NB4 (cell line): ENCODE data around the gene CD38.
A peak's percentile ranks its signal among the peaks of the same experiment; 100 is the strongest.

Experiments used
- POLR2A ChIP-seq: IDR thresholded peaks from 2 replicates; pipeline ENCODE4 v1.6.1; 2011; ENCODE audit warnings: mild to moderate bottlenecking; ENCODE audit not compliant: insufficient read length; ENCODE audit errors: extremely low read depth
- TF ChIP-seq, protein P1 (sequence below): IDR thresholded peaks from one replicate; pipeline ENCODE4 v1.5.1; 2012; ENCODE audit warnings: low read depth, low read length

DNA sequence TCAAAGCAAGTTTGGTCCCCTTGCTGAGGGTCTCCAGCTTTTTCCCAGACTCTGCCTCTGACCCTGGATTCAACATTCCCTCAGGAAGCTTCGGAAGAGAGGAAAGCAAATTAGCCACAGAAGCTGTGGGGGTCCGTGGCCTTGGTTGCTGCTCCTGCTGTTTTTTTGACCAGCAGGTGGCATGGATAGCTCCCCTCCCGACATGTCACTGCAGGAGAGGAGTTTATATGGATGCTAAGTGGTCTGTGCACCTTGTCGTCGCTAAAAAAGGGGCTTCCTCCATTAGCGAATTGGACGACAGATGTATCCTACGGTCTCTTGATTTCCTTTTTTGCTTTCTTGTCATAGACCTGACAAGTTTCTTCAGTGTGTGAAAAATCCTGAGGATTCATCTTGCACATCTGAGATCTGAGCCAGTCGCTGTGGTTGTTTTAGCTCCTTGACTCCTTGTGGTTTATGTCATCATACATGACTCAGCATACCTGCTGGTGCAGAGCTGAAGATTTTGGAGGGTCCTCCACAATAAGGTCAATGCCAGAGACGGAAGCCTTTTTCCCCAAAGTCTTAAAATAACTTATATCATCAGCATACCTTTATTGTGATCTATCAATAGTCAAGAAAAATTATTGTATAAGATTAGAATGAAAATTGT is 70.2 kb downstream of the CD38 start:
- TF ChIP-seq, protein P1, sequence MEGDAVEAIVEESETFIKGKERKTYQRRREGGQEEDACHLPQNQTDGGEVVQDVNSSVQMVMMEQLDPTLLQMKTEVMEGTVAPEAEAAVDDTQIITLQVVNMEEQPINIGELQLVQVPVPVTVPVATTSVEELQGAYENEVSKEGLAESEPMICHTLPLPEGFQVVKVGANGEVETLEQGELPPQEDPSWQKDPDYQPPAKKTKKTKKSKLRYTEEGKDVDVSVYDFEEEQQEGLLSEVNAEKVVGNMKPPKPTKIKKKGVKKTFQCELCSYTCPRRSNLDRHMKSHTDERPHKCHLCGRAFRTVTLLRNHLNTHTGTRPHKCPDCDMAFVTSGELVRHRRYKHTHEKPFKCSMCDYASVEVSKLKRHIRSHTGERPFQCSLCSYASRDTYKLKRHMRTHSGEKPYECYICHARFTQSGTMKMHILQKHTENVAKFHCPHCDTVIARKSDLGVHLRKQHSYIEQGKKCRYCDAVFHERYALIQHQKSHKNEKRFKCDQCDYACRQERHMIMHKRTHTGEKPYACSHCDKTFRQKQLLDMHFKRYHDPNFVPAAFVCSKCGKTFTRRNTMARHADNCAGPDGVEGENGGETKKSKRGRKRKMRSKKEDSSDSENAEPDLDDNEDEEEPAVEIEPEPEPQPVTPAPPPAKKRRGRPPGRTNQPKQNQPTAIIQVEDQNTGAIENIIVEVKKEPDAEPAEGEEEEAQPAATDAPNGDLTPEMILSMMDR: peak; percentile 9
- TF ChIP-seq POLR2A: no peak
